DND-41 (cell line): ENCODE measurements around the gene CYP2A7.

Experiments used
- CTCF ChIP-seq: IDR thresholded peaks from 2 replicates; pipeline ENCODE4 v1.5.1; 2012; ENCODE audit warnings: borderline replicate concordance, low read length, moderate library complexity, mild to moderate bottlenecking; ENCODE audit not compliant: poor library complexity, severe bottlenecking; ENCODE audit errors: extremely low read depth
- EZH2 ChIP-seq: IDR thresholded peaks from 3 replicates; pipeline ENCODE4 v1.6.1; 2012; ENCODE audit warnings: borderline replicate concordance, low read depth, mild to moderate bottlenecking, moderate library complexity, low read length, inconsistent platforms; ENCODE audit not compliant: severe bottlenecking

GRCh38 chr19:40888191-40888590 lies 6.2 kb upstream of the CYP2A7 start:
- TF ChIP-seq CTCF (no peak), EZH2 (no peak)
